Left ventricle myocardium inferior (tissue), 1 donor: ENCODE data around the gene SLC1A4. TPM values are rescaled to one million over a fixed set of nuclear protein-coding genes. Genes with fewer than 3 reads are reported as not detected.

Experiments used
- DNase-seq: peaks from one replicate; pipeline ENCODE4 v3.0.0-alpha.2; 2020
- H3K27ac ChIP-seq: fragments of 200-600 bp; replicated peaks from 2 replicates; pipeline ENCODE4 v1.8.0; 2021
- H3K27me3 ChIP-seq: fragments of 200-600 bp; 2 replicates; pipeline ENCODE4 v1.8.0; 2021; ENCODE audit warnings: low read depth
- H3K36me3 ChIP-seq: fragments of 200-600 bp; 2 replicates; pipeline ENCODE4 v1.8.0; 2021
- H3K4me1 ChIP-seq: fragments of 200-600 bp; 2 replicates; pipeline ENCODE4 v1.8.0; 2021
- H3K4me3 ChIP-seq: fragments of 200-600 bp; 2 replicates; pipeline ENCODE4 v1.8.0; 2021; ENCODE audit warnings: mild to moderate bottlenecking, moderate library complexity
- H3K9me3 ChIP-seq: fragments of 200-600 bp; replicated peaks from 2 replicates; pipeline ENCODE4 v1.8.0; 2021
- intact Hi-C: fragments of 100-400 bp; cut with micrococcal nuclease; formaldehyde crosslinking; loops from one replicate; pipeline ENCODE4 v1.11.0; 2022
- total RNA-seq: library from RNA; stranded (reverse); fragmentation: NEBNext Ultra II Directional; extraction: Animal tissue kit (Norgen Biotek cat#: 25700); gene quantifications from one replicate; pipeline ENCODE4 v1.2.1, GENCODE V29; 2021
- TF ChIP-seq, protein P1 (sequence below): fragments of 200-600 bp; IDR thresholded peaks from 2 replicates; pipeline ENCODE4 v1.8.0; 2021; ENCODE audit warnings: antibody characterized with exemption, mild to moderate bottlenecking, borderline replicate concordance
- donor health status: DM: no; HTN: yes; CAD: no; lungs with severe emphysema.

Gene SLC1A4
- total RNA-seq, 1 donor from 2014 or later = 13.2 TPM

DNA sequence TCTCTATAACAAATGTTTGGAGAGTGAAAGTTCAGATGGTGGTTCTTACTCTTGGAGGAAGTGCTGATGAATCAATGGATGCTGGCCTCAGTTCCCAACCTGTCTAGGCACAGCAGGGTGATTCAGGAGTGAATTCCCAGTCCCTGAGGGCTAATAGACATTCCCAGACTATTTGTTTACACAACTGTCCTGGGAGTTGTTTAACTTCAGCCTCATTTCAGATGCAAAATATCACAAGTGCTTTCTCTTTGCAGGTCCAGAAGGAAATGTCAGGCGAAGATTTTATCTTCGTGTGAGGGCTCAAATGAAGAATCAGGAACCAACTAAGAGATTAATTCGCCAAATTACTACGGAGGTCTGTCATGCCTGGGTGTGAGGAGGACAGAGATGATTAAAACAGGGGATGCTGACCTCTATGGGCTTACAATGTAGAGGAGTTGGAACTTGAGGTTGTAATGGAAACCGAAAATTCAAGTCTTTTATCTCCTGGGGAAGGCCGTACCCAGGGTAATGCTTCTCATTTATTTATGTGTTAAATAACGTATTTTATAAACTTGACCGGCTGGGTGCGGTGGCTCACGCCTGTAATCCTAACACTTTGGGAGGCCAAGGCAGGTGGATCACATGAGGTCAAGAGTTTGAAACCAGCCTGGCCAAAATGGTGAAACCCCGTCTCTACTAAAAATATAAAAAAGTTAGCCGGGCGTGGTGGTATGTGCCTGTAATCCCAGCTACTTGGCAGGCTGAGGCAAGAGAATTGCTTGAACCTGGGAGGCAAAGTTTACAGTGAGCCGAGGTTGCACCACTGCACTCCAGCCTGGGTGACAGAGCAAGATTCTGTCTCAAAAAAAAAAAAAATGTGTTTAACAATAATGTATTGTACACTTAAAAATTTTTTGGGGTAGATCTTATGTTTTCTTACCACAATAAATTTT is 38.7 kb upstream of the SLC1A4 start:
- Histone ChIP-seq H3K36me3 (no peaks in the 10 kb centered on the region), H3K9me3 (peaks cover 3% of the 10 kb centered on the region), H3K4me1 (no peaks in the 10 kb centered on the region), H3K27me3 (peaks cover 20% of the 10 kb centered on the region), H3K4me3 (no peak overlapping the region), H3K27ac (no peak overlapping the region)
- intact Hi-C loops = no loop called here
- TF ChIP-seq, protein P1, sequence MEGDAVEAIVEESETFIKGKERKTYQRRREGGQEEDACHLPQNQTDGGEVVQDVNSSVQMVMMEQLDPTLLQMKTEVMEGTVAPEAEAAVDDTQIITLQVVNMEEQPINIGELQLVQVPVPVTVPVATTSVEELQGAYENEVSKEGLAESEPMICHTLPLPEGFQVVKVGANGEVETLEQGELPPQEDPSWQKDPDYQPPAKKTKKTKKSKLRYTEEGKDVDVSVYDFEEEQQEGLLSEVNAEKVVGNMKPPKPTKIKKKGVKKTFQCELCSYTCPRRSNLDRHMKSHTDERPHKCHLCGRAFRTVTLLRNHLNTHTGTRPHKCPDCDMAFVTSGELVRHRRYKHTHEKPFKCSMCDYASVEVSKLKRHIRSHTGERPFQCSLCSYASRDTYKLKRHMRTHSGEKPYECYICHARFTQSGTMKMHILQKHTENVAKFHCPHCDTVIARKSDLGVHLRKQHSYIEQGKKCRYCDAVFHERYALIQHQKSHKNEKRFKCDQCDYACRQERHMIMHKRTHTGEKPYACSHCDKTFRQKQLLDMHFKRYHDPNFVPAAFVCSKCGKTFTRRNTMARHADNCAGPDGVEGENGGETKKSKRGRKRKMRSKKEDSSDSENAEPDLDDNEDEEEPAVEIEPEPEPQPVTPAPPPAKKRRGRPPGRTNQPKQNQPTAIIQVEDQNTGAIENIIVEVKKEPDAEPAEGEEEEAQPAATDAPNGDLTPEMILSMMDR = no peak
- DNase-seq = no peak

DNA sequence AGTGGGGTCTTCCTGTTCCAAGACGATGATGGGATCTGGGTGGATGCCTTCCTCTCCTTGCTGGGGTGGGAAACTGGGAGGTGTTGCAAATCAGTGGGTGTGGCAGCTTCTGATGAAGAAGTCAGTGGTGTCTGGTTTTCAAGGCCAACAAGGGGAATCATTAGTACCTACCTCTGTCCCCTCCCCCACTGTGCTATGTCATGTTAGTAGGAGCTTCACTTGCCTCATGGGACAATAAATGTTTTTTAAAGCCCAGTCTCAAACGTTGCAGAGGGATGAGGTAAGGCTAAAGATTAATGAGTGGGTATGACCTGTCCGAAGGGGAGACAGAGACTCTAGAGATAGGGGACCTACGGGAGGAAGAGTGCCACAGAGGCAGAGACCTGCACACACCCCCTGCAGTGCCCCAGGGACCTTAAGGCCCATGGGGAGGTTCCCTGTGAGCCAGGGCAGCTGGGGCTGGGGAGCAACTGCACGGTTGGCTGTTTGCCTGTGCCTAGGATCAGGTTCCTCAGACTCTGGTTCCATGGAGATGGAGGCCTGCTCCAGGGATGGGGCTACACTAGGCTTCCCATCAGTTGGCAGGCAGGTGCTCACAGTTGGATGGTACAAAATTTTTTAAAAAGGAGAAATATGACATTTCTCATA is 37.8 kb upstream of the SLC1A4 start:
- TF ChIP-seq, protein P1 = no peak
- no peaks in the 10 kb centered on the region for H3K36me3 ChIP-seq
- DNase-seq = no peak
- intact Hi-C loops = no loop called here
- H3K4me1 ChIP-seq = peaks cover under 1% of the 10 kb centered on the region
- peaks cover 20% of the 10 kb centered on the region for H3K27me3 ChIP-seq
- H3K4me3 ChIP-seq = no peak overlapping the region
- no peak overlapping the region for H3K27ac ChIP-seq
- peaks cover 6% of the 10 kb centered on the region for H3K9me3 ChIP-seq

DNA sequence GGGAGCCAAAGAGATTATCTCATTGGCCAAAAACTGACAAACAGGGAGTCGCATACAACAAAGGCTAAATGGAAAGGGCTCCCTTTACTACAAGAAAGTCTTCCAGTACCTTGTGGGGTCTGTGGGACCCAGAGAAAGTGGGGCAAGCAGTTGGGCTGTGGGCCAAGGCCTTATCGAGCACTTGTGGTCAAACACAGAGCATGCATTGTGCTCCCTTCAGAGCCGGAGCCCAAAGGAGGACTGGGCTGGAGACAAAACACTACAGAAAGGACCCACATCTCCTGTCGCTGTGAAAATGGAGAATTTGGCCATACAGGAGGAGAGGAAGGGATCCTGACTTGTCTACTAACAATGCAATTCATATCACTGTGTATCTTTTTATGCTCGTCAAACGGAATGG is 37.1 kb upstream of the SLC1A4 start:
- DNase-seq = no peak
- intact Hi-C loops = no loop called here
- no peak overlapping the region for H3K27ac ChIP-seq
- H3K27me3 ChIP-seq = peaks cover 18% of the 10 kb centered on the region
- peaks cover 6% of the 10 kb centered on the region for H3K4me1 ChIP-seq
- no peaks in the 10 kb centered on the region for H3K36me3 ChIP-seq
- no peak overlapping the region for H3K4me3 ChIP-seq
- TF ChIP-seq, protein P1 = no peak
- H3K9me3 ChIP-seq = peaks cover 6% of the 10 kb centered on the region

GRCh38 chr2:64952511-64953482 is 36.4 kb upstream of the SLC1A4 start:
- Histone ChIP-seq H3K4me3 (no peak overlapping the region), H3K27me3 (peaks cover 11% of the 10 kb centered on the region), H3K36me3 (no peaks in the 10 kb centered on the region), H3K9me3 (peaks cover 6% of the 10 kb centered on the region), H3K27ac (no peak overlapping the region), H3K4me1 (peaks cover 11% of the 10 kb centered on the region)
- no peak for DNase-seq
- intact Hi-C loops = no loop called here
- TF ChIP-seq, protein P1 = no peak

GRCh38 chr2:64955467-64955866 is 33.7 kb upstream of the SLC1A4 start:
- Histone ChIP-seq H3K27ac (no peak overlapping the region), H3K9me3 (peaks cover 6% of the 10 kb centered on the region), H3K4me3 (no peak overlapping the region), H3K4me1 (peaks cover 16% of the 10 kb centered on the region), H3K36me3 (no peaks in the 10 kb centered on the region), H3K27me3 (peaks cover 6% of the 10 kb centered on the region)
- intact Hi-C loops = no loop called here
- TF ChIP-seq, protein P1 = no peak
- no peak for DNase-seq
